GM18505 (cell line): ENCODE data around the gene CAMK2G.
"Not testable (repeated sequence)": the region's sequence is repeated elsewhere in the genome, so short reads cannot be mapped to it uniquely, and the experiment has no call there.

Experiments
- ATAC-seq: cut with Tn5 transposase; IDR thresholded peaks from one replicate; pipeline ENCODE4 v1.9.1; 2021; ENCODE audit not compliant: unreplicated experiment
- POLR2A ChIP-seq: IDR thresholded peaks from 4 replicates; pipeline ENCODE4 v1.6.1; 2011; ENCODE audit warnings: borderline replicate concordance; ENCODE audit not compliant: insufficient read depth, insufficient read length; ENCODE audit errors: extremely low read depth

Gene CAMK2G

GRCh38 chr10:73838827-73839226 is 35.5 kb downstream of the CAMK2G start:
- no peak for ATAC-seq
- TF ChIP-seq POLR2A: no peak

DNA sequence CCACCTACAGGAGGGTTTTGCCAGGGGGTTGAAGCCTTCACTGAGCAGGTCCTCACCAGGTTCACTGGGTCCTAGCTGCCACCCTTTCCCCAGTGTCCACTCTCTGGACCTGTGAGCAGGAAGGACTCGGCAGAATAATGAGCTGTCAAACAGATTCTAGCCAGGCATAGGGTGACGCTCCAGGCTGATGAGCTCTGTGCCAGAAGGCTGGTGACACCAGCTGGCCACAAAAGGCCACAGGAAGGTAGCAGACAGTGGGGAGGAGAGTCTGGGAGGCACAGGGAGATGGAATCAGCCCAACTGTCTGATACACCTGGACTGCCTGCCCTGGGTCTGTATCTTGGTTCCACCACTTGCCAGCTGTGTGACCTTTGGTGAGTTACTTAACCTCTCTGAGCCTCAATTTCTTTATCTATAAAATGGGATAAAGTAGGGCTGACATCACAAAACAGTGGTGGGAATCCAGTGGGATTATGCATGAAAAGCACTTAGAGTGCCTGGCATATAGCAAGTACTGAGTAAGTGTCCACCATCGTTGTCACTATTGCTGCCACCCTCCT is 36.3 kb downstream of the CAMK2G start:
- no peak for ATAC-seq
- no peak for TF ChIP-seq POLR2A

DNA sequence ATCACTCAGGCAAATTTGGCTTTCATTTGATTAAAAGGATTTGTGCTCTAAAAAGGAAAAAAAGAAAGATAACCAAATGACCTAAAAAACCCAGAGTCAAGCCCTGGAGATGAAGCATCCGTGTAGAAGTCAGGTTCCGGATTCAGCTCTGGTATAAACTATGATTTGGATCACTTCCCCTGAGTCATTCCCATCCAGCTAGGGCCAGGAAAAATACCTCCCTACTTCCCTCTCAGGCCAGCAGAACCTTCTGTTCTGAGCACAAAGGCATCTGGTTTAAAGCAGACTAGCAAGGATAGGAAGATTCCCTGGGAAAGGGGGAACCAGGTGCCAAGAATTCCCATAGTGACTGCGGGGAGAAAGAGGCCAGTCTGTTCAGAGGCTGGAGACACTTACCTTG is 37.3 kb downstream of the CAMK2G start:
- ATAC-seq: no peak
- TF ChIP-seq POLR2A: no peak

DNA sequence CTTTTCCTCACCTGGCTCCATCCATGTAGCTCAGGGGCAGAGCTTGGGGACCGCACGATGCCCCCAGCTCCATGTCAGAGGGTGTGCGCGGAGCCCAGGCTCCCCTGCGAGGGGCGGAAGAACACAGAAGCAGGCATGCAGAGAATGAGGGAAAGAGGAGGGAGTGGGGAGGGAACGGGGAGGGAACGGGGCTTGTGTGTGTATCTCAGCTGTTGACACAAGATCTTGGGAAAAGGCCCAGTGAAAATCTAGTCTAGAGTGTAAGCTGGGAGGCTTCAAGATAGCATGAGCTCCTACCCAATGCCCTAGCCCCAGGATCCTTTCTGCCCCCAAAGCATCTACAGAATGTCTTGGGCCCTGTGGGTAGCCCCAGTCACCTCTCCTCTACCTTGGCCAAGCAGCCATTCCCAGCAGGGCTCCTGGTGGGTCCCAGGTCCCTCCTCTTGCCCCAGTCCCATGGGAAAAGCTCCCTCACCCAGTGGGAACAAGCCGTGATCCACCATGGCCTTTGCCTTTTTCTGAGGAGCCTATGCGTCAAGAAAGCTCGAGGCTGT is 37.9 kb downstream of the CAMK2G start:
- ATAC-seq: no peak
- TF ChIP-seq POLR2A: no peak

- ATAC-seq: not testable (repeated sequence)
Observed at GRCh38 chr10:73829090-73829489, 45.3 kb downstream of the CAMK2G start.

- no peak for TF ChIP-seq POLR2A
- ATAC-seq: no peak
Observed at GRCh38 chr10:73828161-73828560, 46.2 kb downstream of the CAMK2G start.

GRCh38 chr10:73827346-73828089 is 46.8 kb downstream of the CAMK2G start:
- TF ChIP-seq POLR2A: no peak
- no peak for ATAC-seq

DNA sequence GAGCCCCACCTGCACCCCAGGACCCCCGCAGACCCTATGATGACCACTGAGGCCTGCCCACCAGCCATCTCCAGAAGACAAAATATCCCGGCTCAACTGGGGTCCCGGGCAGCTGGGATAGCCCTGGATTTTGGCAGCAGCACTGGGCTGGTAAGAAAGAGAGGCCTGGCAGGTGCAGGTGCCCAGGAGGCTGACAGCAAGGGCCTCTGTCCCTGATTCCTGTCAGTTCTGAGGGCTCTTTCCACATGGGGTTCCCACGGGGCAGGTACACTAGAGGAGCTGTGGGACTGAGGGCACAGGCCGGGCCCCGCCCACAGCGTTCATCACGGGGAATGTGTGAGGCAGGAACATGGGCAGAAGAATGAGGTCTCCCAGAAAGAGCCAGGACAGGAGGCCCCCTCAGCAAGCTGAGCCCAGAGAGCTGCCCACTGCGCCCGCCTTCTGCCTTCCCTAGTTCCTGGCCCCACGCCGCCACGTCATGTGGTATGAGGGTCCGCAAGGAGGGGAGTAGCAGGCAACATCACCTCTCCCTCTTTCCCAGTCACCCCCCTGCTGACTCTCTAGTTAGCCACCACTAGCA is 50.1 kb downstream of the CAMK2G start:
- no peak for ATAC-seq
- TF ChIP-seq POLR2A: no peak

- no peak for TF ChIP-seq POLR2A
- no peak for ATAC-seq
Observed at GRCh38 chr10:73823391-73823790, 51.0 kb downstream of the CAMK2G start.

DNA sequence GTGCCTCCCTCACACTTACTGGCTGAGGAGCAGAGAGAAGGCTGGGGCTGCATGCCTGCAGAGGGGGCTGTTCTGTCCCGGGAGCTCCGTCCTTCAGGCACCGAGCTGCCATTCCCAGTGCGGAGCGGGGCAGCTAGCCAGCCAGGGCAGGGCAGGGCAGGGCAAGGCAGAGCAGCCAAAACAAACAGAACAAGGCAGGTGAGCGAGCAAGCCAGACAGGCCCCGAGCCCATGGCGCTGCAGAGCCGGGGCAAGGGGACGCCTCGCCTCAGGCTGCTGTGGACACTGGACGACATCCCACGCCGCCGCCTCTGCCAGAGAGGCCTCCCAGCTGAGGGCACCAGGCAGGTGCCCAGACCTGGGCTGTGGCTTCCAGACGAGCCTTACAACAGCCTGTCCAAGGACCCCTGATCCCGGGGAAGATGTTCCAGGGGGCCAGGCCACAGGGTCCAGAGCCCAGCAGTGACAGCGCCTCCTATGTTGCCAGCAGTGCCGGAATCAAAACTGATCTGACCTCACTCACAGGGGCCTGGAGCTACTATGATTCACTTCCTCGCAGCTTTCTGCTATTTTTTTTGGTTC is 54.8 kb downstream of the CAMK2G start:
- ATAC-seq: no peak

DNA sequence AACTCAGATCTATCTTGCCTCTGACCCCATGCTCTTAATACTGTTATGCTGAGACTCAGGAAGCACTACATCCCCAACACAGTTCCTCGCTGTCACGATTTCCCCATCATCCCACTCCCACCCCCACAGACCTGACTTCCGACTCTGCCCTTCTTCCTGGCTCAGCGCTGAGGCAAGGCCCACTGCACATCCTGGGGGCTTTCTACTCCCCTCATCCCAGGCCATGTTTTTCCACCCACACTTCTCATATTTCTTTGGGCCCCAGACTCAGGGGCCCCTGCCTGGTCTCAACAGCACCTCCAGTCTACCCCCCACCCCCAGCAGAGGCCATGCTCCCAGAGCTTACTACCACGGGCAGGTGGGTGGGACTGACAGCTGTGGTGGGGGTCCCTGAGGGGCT is 55.3 kb downstream of the CAMK2G start:
- no peak for TF ChIP-seq POLR2A
- ATAC-seq: no peak

More for the DNA sequence above, 54.8 kb downstream of the CAMK2G start:
- TF ChIP-seq POLR2A: no peak

DNA sequence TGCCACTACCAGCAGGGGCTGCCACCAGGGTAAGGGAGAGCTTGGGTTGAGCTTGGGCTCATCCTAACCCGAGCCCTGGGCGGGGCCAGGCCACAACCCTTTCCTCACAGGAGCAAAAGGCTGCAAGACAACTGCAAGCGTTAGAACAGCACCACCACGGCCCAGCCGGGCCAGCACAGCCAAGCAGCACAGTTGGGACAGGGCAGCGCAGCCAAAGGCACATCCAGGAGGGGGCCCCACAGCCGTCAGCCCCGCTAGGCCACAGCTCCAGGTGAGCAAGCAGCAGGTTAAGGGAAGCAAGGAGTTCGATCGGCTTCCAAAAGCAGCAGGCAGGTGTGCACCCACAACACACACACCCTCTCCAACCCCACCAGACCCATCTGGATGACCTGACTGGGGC is 56.0 kb downstream of the CAMK2G start:
- ATAC-seq: no peak
- no peak for TF ChIP-seq POLR2A

- no peak for TF ChIP-seq POLR2A
Observed at GRCh38 chr10:73817826-73818225, 56.5 kb downstream of the CAMK2G start.

More at GRCh38 chr10:73817826-73818225, 56.5 kb downstream of the CAMK2G start:
- ATAC-seq: no peak
